ENCODE results near the gene ROR1. TPM values are rescaled to one million over a fixed set of nuclear protein-coding genes. Genes with fewer than 3 reads are reported as not detected.

Gene ROR1
- total RNA-seq, 1 donor from 2014 or later: 11.0 TPM

DNA sequence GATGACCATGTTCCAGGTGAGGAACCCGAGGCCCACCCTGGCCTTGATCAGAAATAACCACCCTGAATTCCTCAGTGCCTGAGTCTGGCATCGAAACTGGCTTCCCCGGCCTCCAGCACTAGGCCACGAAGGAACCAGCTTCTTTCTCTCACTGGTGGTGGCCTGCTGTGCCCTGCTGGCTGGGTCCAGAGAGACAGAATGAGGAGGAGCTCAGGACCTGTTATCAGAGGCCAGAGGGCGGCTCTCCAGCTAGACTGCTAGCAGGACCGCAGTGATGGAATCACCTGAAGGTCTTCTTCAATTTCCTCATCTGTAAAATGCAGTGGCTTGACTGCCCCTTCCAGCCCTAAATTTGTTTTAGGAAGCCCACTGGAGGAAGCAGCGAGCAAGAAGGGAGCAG lies 20.5 kb downstream of the ROR1 start:
- no peak overlapping the region for H3K4me3 Mint-ChIP-seq
- H3K4me1 Mint-ChIP-seq: peaks cover 11% of the 10 kb centered on the region

DNA sequence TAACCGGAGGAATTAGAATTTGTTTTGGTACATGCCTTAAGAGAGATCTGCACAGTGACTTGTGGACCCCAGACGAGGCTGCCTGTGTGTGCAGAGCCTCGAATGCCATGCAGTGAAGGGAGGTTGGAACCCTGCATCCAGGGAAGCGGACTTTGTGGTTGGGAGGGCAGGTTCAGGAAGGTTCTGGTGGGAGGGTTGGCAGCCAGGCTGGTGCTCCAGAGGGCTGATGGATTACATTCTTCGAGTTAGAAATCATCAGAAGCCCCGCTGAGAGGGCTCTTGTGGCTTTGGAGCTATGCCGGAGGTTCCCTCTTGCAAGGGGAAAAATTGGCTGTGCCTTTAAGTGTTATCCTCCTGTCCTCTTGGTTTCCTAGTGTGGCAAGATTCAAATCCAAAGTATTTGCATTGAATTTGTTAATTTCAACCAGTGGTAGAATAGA lies 21.1 kb downstream of the ROR1 start:
- peaks cover 10% of the 10 kb centered on the region for H3K4me1 Mint-ChIP-seq
- H3K9me3 Mint-ChIP-seq: no peaks in the 10 kb centered on the region
- no peak overlapping the region for H3K4me3 Mint-ChIP-seq
- TF ChIP-seq, protein P1, sequence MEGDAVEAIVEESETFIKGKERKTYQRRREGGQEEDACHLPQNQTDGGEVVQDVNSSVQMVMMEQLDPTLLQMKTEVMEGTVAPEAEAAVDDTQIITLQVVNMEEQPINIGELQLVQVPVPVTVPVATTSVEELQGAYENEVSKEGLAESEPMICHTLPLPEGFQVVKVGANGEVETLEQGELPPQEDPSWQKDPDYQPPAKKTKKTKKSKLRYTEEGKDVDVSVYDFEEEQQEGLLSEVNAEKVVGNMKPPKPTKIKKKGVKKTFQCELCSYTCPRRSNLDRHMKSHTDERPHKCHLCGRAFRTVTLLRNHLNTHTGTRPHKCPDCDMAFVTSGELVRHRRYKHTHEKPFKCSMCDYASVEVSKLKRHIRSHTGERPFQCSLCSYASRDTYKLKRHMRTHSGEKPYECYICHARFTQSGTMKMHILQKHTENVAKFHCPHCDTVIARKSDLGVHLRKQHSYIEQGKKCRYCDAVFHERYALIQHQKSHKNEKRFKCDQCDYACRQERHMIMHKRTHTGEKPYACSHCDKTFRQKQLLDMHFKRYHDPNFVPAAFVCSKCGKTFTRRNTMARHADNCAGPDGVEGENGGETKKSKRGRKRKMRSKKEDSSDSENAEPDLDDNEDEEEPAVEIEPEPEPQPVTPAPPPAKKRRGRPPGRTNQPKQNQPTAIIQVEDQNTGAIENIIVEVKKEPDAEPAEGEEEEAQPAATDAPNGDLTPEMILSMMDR (conservative IDR thresholded peaks at IDR 0.05): no peak
- H3K36me3 Mint-ChIP-seq (ENCODE audit: low read depth): no peaks in the 10 kb centered on the region
- no peak for DNase-seq (ENCODE audit: low read depth, low spot score)
- no peak overlapping the region for H3K27ac Mint-ChIP-seq (ENCODE audit: unreplicated experiment)
- no peaks in the 10 kb centered on the region for H3K27me3 Mint-ChIP-seq (ENCODE audit: low read depth)

More for the DNA sequence above, 20.5 kb downstream of the ROR1 start:
- Mint-ChIP-seq H3K36me3 (ENCODE audit: low read depth) (no peaks in the 10 kb centered on the region), H3K27ac (ENCODE audit: unreplicated experiment) (no peak overlapping the region), H3K27me3 (ENCODE audit: low read depth) (no peaks in the 10 kb centered on the region), H3K9me3 (no peaks in the 10 kb centered on the region)
- TF ChIP-seq, protein P1 (conservative IDR thresholded peaks at IDR 0.05): no peak
- DNase-seq (ENCODE audit: low read depth, low spot score): no peak

DNA sequence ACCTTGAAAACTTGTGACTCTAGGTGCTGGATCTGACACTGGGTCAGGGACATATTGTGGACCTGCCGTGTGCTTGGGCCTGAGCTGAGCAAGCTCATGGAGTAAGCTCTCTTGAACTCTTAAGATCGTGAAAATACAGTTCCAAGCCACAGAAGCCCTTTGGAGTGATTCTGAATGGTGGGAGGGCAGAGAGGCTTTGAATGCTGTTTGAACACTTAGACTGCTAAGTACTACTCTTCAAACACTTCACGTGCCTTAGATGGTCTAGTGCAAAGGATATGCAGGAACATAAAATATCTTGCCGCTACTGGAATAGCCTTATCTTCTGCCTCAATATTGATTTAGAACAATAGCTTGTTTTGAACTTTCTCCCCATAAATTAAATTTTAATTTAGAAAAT lies 21.6 kb downstream of the ROR1 start:
- Mint-ChIP-seq H3K4me1 (peaks cover 10% of the 10 kb centered on the region), H3K27ac (ENCODE audit: unreplicated experiment) (no peak overlapping the region), H3K27me3 (ENCODE audit: low read depth) (no peaks in the 10 kb centered on the region), H3K36me3 (ENCODE audit: low read depth) (no peaks in the 10 kb centered on the region), H3K4me3 (no peak overlapping the region), H3K9me3 (no peaks in the 10 kb centered on the region)
- no peak for DNase-seq (ENCODE audit: low read depth, low spot score)
- TF ChIP-seq, protein P1 (conservative IDR thresholded peaks at IDR 0.05): no peak

DNA sequence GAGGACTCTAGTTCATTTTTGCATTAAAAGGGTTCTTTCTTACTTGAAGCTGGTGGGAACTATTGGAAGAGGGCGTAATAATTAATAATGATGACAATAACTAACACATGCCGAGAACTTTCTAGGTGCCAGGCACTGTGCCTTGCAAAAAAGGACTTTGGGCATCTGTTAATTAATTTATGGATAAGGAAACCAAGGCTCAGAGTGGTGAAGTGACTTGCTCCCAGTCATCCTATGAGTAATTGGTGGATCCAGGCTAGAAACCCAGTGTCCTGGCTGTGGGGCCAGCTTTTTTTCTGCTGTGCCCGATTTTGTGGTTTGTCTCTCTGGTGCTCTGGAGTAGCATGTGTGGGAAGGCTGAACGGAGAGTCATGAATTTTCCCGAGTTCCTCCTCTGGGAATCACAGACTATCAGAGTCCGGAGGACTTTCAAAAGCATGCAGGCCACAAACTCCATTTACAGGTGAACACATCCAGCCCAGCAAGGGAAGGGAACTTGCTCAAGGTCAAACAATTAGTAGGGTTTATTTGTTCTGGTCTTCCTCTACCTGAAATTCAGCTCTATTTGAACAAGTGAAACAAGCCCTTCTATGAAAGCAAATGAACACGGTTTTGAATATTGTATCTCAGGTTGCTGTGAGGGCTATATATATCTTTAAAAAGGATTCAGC lies 23.4 kb downstream of the ROR1 start:
- no peak overlapping the region for H3K4me3 Mint-ChIP-seq
- no peaks in the 10 kb centered on the region for H3K27me3 Mint-ChIP-seq (ENCODE audit: low read depth)
- H3K27ac Mint-ChIP-seq (ENCODE audit: unreplicated experiment): no peak overlapping the region
- TF ChIP-seq, protein P1 (conservative IDR thresholded peaks at IDR 0.05): no peak
- peaks cover 4% of the 10 kb centered on the region for H3K4me1 Mint-ChIP-seq
- H3K9me3 Mint-ChIP-seq: no peaks in the 10 kb centered on the region
- H3K36me3 Mint-ChIP-seq (ENCODE audit: low read depth): no peaks in the 10 kb centered on the region
- no peak for DNase-seq (ENCODE audit: low read depth, low spot score)

DNA sequence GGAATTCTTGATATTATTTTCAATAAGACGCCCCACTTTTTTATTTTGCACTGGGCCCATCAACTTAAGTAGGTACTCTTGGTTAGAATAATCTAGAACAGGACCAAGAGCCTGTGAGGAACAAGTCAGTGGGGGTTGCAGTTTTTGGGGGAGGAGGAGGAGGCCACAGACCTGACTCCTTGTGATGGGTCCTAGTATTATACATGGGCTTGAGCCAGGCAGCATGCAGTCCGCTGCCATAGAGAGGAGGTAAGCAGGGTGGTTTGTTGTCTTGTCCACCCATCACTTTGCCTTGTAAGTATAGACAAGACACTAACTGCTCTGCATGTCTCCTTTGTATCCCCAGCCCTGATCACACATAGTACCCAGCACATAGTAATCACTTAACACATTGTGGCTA lies 24.5 kb downstream of the ROR1 start:
- no peak overlapping the region for H3K27ac Mint-ChIP-seq (ENCODE audit: unreplicated experiment)
- peaks cover 4% of the 10 kb centered on the region for H3K4me1 Mint-ChIP-seq
- TF ChIP-seq, protein P1 (conservative IDR thresholded peaks at IDR 0.05): no peak
- DNase-seq (ENCODE audit: low read depth, low spot score): no peak
- no peak overlapping the region for H3K4me3 Mint-ChIP-seq
- H3K9me3 Mint-ChIP-seq: no peaks in the 10 kb centered on the region
- H3K36me3 Mint-ChIP-seq (ENCODE audit: low read depth): no peaks in the 10 kb centered on the region
- H3K27me3 Mint-ChIP-seq (ENCODE audit: low read depth): no peaks in the 10 kb centered on the region

Data from neural crest cell (in vitro differentiated cells).